DND-41 (cell line): ENCODE results near the gene ILF3.
A peak's percentile ranks its signal among the peaks of the same experiment; 100 is the strongest.

Experiments
- ATAC-seq: fragments of 200-7000 bp; cut with Tn5 transposase; 3 replicates; pipeline ENCODE4 v1.9.1; 2021; ENCODE audit warnings: low read depth; ENCODE audit not compliant: insufficient read depth
- DNase-seq: peaks from one replicate; pipeline ENCODE4 v3.0.0-alpha.2; 2020
- H2AFZ ChIP-seq: 2 replicates; pipeline ENCODE4 v1.6.0; 2012; ENCODE audit warnings: low read depth, low read length
- H3K27ac ChIP-seq: 2 replicates; pipeline ENCODE4 v1.5.1; 2012; ENCODE audit warnings: low read length, inconsistent platforms
- H3K27me3 ChIP-seq: fragments of 200-600 bp; sonication (generic); 2 replicates; pipeline ENCODE4 v1.6.0; 2012; ENCODE audit warnings: low read length, mild to moderate bottlenecking, inconsistent platforms; ENCODE audit not compliant: insufficient read depth, poor library complexity
- H3K36me3 ChIP-seq: 2 replicates; pipeline ENCODE4 v1.5.1; 2012; ENCODE audit warnings: low read length, inconsistent platforms; ENCODE audit not compliant: insufficient read depth
- H3K4me1 ChIP-seq: 2 replicates; pipeline ENCODE4 v1.5.1; 2012; ENCODE audit warnings: mild to moderate bottlenecking, low read length; ENCODE audit not compliant: insufficient read depth
- H3K4me2 ChIP-seq: 2 replicates; pipeline ENCODE4 v1.6.0; 2012; ENCODE audit warnings: mild to moderate bottlenecking, moderate library complexity, low read length, inconsistent platforms; ENCODE audit not compliant: insufficient read depth
- H3K4me3 ChIP-seq, 2 experiments: fragments of 200-600 bp in 1 of 2; shearing (Covaris generic) in 1 of 2; 2 replicates each; pipeline ENCODE4 v1.5.1; 2012 to 2016; ENCODE audit warnings: inconsistent platforms in 2 of 2, low read length in 2 of 2, mild to moderate bottlenecking in 2 of 2, low read depth in 1 of 2, moderate library complexity in 1 of 2
- H3K79me2 ChIP-seq: 2 replicates; pipeline ENCODE4 v1.6.0; 2012; ENCODE audit warnings: low read length, inconsistent platforms; ENCODE audit not compliant: insufficient read depth
- H3K9ac ChIP-seq: 2 replicates; pipeline ENCODE4 v1.6.0; 2012; ENCODE audit warnings: low read depth, mild to moderate bottlenecking, inconsistent platforms, low read length, moderate library complexity
- H3K9me3 ChIP-seq: 2 replicates; pipeline ENCODE4 v1.5.1; 2012; ENCODE audit warnings: low read length, moderate library complexity, mild to moderate bottlenecking, inconsistent platforms; ENCODE audit not compliant: insufficient read depth, severe bottlenecking
- H4K20me1 ChIP-seq: 2 replicates; pipeline ENCODE4 v1.6.0; 2012; ENCODE audit warnings: low read length; ENCODE audit not compliant: insufficient read depth
- EZH2 ChIP-seq: IDR thresholded peaks from 3 replicates; pipeline ENCODE4 v1.6.1; 2012; ENCODE audit warnings: borderline replicate concordance, low read depth, mild to moderate bottlenecking, moderate library complexity, low read length, inconsistent platforms; ENCODE audit not compliant: severe bottlenecking
- TF ChIP-seq, protein P1 (sequence below): IDR thresholded peaks from 2 replicates; pipeline ENCODE4 v1.5.1; 2012; ENCODE audit warnings: borderline replicate concordance, low read length, moderate library complexity, mild to moderate bottlenecking; ENCODE audit not compliant: poor library complexity, severe bottlenecking; ENCODE audit errors: extremely low read depth

Gene ILF3

DNA sequence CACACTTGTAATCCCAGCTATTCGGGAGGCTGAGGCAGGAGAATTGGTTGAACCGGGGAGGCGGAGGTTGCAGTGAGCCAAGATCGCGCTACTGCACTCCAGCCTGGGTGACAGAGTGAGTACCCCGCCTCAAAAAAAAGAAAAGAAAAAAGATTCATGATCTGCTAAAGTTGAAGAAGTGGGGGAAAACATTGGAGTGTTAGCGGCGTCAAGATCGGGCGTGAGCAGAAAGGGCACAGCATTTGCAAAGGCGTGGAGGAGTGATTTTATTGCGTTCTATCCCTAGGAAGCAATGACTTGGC is 62.9 kb downstream of the ILF3 start:
- Histone ChIP-seq H3K4me1 (peaks cover 37% of the 10 kb centered on the region), H3K4me3 (peak overlapping the region in 1 of 2 experiments; percentile 46; a peak in 2 of 4 replicates), H3K36me3 (peaks cover 42% of the 10 kb centered on the region), H3K79me2 (peaks cover 41% of the 10 kb centered on the region), H3K9ac (peak overlapping the region; percentile 39), H2AFZ (peak overlapping the region; percentile 97), H4K20me1 (peaks cover 38% of the 10 kb centered on the region), H3K27ac (peak overlapping the region; percentile 82), H3K27me3 (no peaks in the 10 kb centered on the region), H3K9me3 (no peaks in the 10 kb centered on the region), H3K4me2 (peak overlapping the region; percentile 60)
- TF ChIP-seq, protein P1, sequence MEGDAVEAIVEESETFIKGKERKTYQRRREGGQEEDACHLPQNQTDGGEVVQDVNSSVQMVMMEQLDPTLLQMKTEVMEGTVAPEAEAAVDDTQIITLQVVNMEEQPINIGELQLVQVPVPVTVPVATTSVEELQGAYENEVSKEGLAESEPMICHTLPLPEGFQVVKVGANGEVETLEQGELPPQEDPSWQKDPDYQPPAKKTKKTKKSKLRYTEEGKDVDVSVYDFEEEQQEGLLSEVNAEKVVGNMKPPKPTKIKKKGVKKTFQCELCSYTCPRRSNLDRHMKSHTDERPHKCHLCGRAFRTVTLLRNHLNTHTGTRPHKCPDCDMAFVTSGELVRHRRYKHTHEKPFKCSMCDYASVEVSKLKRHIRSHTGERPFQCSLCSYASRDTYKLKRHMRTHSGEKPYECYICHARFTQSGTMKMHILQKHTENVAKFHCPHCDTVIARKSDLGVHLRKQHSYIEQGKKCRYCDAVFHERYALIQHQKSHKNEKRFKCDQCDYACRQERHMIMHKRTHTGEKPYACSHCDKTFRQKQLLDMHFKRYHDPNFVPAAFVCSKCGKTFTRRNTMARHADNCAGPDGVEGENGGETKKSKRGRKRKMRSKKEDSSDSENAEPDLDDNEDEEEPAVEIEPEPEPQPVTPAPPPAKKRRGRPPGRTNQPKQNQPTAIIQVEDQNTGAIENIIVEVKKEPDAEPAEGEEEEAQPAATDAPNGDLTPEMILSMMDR, result no peak
- no peak for TF ChIP-seq EZH2
- DNase-seq, result no peak
- no peak for ATAC-seq

DNA sequence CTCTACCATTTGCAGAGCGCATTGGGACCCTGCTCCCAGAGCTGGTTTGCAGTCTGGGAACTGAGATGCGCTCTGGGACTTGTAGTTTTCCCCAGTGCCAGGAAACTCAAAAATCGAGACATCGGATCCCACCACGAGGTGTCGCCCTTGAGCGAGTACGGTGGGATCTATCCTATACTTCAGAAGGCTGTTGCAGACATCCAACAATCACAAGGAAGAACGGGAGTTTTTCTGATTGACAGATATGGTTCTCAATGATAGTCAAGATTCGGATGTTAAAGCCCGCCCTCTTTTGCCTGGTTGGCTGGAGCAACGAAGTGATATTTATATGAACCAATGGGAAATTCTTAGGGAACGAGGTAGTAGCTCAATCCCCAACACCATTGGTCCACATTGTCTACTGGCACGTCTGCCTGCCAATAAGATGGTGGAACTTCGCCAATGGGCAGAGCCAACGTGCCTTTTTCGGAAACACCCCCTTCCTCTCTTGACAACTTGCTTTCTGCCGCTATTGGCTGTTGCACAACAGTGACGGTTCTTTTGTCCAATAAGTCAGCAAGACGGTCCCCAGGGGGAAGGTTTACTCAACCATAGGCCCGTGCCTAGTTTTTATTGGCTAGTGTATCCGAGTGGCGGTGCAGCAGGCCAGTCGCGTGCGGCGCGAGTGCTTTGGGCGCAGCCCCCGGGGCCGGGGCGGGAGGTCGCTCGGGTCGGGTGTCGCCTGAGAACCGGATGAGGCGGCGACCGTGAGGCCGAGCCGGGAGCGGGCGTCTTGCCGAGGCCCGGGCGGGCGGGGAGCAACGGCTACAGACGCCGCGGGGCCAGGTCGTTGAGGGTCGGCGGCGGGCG is 63.4 kb downstream of the ILF3 start, which contains the start of gene DNM2:
Gene DNM2 (plus strand): TSS at position 724 of the 849 bp plus-strand sequence. CDS start 164 bp downstream, outside the sequence.
- DNase-seq, result peak; percentile 99
- H4K20me1 ChIP-seq, result peaks cover 43% of the 10 kb centered on the region
- no peaks in the 10 kb centered on the region for H3K27me3 ChIP-seq
- H3K79me2 ChIP-seq, result peaks cover 47% of the 10 kb centered on the region
- H3K4me2 ChIP-seq, result peak within 1 kb of the TSS; percentile 97
- H3K4me1 ChIP-seq, result peaks cover 38% of the 10 kb centered on the region
- peak within 1 kb of the TSS; percentile 71 to 95; a peak in 3 of 4 replicates for H3K4me3 ChIP-seq
- H3K36me3 ChIP-seq, result peaks cover 45% of the 10 kb centered on the region
- H3K9me3 ChIP-seq, result no peaks in the 10 kb centered on the region
- peak within 1 kb of the TSS; percentile 97 for H2AFZ ChIP-seq
- H3K9ac ChIP-seq, result peak within 1 kb of the TSS; percentile 95
- no peak for TF ChIP-seq EZH2
- TF ChIP-seq, protein P1, result peak; percentile 93
- peak within 1 kb of the TSS; percentile 94 for H3K27ac ChIP-seq
- ATAC-seq, result peak; percentile 87

DNA sequence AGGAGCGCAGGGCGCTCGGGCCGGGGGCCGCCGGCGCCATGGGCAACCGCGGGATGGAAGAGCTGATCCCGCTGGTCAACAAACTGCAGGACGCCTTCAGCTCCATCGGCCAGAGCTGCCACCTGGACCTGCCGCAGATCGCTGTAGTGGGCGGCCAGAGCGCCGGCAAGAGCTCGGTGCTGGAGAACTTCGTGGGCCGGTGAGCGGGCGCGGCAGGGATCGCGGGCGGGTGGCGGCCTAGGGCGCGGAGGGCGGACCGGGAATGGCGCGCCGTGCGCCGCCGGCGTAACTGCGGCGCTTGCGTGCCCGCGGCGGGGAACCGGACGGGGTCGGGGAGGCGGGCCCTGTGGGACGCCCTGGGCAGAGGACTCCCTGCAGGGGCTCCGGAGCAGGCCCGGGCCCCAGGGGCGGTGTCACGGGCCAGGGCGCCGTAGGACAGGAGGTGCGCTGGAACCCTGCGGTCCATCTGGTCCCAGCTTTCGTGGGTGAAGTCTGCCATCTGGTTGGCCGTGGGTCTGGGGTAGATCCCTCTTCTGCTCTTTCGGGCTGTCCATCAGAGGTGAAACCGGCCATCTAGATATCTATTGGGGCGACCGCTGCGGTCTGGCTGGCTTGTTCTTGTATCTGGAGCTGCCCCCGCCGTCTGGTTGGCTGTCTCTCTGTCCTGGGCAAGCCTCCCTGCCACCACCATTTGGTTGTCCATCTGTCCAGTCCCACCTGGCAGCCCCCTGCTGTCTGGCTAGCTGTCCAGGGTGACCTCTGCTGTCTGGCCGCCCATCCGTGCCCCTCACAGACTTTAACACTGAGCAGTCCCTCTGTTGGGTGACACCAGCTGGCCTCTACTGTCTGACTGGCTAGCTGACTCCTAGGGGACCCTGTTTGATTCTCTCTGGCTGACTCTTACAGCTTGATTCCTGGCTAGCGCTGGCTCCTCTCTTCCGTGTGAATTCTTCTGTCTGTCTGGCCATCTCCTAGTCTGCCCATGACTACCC is 64.4 kb downstream of the ILF3 start:
- no peaks in the 10 kb centered on the region for H3K9me3 ChIP-seq
- TF ChIP-seq, protein P1, result no peak
- no peak for TF ChIP-seq EZH2
- H3K9ac ChIP-seq, result peak overlapping the region; percentile 95
- peaks cover 56% of the 10 kb centered on the region for H3K79me2 ChIP-seq
- peak overlapping the region; percentile 97 for H3K4me2 ChIP-seq
- no peaks in the 10 kb centered on the region for H3K27me3 ChIP-seq
- peak; percentile 66 for DNase-seq
- peak overlapping the region; percentile 94 for H3K27ac ChIP-seq
- peak overlapping the region; percentile 90 for H2AFZ ChIP-seq
- H3K4me3 ChIP-seq, result peak overlapping the region; percentile 71 to 95; a peak in 3 of 4 replicates
- peaks cover 38% of the 10 kb centered on the region for H3K4me1 ChIP-seq
- peak; percentile 15; the same call in 2 of the 3 replicates for ATAC-seq
- peaks cover 48% of the 10 kb centered on the region for H4K20me1 ChIP-seq
- H3K36me3 ChIP-seq, result peaks cover 40% of the 10 kb centered on the region
